Measurements from ENCODE around the gene NTNG1.

GRCh38 chr1:107172450-107173170 is 31.8 kb downstream of the NTNG1 start:
- TF ChIP-seq GATA2 (IDR thresholded peaks at IDR 0.05; ENCODE audit: low read depth, low read length): no peak
- no peak for TF ChIP-seq GATA3 (IDR thresholded peaks at IDR 0.05; ENCODE audit: low read depth, low read length)

Data from SH-SY5Y (cell line).